Measurements from ENCODE around the gene CHST13.

The CHST13 gene

DNA sequence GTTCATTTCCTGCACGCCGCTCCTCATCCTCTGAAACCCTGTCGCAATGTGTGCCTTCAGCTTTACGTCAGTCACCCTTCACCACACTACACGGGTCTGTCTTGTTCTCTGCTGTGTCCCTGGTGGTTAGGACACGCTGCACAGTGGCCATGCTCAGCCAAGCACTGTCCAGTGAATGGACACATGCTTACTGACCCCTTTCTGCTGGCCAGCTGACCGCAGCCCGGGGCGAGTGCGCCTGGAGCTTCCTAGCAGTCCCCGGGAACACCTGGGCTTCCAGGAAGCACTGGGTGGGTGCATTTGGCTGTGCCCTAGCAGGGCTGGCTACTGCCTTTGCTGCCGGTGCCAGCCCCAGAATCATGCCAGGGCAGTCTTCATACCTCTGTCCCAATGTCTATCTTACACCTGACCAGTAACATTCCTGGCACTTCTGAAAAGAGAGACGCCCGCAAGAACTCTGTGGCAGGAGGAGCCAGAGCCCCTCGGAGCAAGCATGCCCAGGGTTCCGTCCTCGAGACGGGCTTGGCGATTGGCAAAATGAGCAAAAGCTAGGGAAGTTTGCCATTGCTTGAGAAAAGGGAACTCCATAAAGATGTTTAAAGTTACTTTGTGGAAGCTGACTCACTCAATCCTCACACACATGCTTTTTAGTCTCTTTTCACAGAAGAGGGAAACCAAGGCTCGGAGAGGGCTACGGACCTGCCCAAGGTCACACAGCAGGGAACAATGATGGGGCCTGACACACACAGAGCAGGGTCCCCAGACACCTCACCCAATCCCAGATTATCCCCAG, 32.5 kb upstream of the CHST13 start:
- Histone ChIP-seq H3K4me2 (ENCODE audit: low read length) (no peak overlapping the region), H3K27ac (no peak overlapping the region), H3K4me3 (ENCODE audit: low read depth, low read length) (no peak overlapping the region), H2AFZ (no peak overlapping the region), H3K9ac (no peak overlapping the region), H3K9me3 (ENCODE audit: control insufficient read depth, low read length) (no peaks in the 10 kb centered on the region), H3K27me3 (ENCODE audit: control insufficient read depth, insufficient read depth, low read length) (no peaks in the 10 kb centered on the region), H3K79me2 (no peaks in the 10 kb centered on the region), H3K36me3 (ENCODE audit: control insufficient read depth, insufficient read depth, low read length) (no peaks in the 10 kb centered on the region), H3K4me1 (no peaks in the 10 kb centered on the region)
- TF ChIP-seq, protein P1, sequence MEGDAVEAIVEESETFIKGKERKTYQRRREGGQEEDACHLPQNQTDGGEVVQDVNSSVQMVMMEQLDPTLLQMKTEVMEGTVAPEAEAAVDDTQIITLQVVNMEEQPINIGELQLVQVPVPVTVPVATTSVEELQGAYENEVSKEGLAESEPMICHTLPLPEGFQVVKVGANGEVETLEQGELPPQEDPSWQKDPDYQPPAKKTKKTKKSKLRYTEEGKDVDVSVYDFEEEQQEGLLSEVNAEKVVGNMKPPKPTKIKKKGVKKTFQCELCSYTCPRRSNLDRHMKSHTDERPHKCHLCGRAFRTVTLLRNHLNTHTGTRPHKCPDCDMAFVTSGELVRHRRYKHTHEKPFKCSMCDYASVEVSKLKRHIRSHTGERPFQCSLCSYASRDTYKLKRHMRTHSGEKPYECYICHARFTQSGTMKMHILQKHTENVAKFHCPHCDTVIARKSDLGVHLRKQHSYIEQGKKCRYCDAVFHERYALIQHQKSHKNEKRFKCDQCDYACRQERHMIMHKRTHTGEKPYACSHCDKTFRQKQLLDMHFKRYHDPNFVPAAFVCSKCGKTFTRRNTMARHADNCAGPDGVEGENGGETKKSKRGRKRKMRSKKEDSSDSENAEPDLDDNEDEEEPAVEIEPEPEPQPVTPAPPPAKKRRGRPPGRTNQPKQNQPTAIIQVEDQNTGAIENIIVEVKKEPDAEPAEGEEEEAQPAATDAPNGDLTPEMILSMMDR (IDR thresholded peaks at IDR 0.05) = no peak

- TF ChIP-seq, protein P1 (IDR thresholded peaks at IDR 0.05) = no peak
- H3K27me3 ChIP-seq (ENCODE audit: control insufficient read depth, insufficient read depth, low read length) = no peaks in the 10 kb centered on the region
- no peak overlapping the region for H3K4me3 ChIP-seq (ENCODE audit: low read depth, low read length)
- H3K4me2 ChIP-seq (ENCODE audit: low read length) = no peak overlapping the region
- H3K79me2 ChIP-seq = no peaks in the 10 kb centered on the region
- H2AFZ ChIP-seq = no peak overlapping the region
- H3K27ac ChIP-seq = no peak overlapping the region
- no peaks in the 10 kb centered on the region for H3K36me3 ChIP-seq (ENCODE audit: control insufficient read depth, insufficient read depth, low read length)
- H3K9me3 ChIP-seq (ENCODE audit: control insufficient read depth, low read length) = no peaks in the 10 kb centered on the region
- H3K9ac ChIP-seq = no peak overlapping the region
- H3K4me1 ChIP-seq = no peaks in the 10 kb centered on the region
These were observed 30.9 kb upstream of the CHST13 start for GRCh38 chr3:126493051-126493450.

- no peak overlapping the region for H3K27ac ChIP-seq
- H3K36me3 ChIP-seq (ENCODE audit: control insufficient read depth, insufficient read depth, low read length) = no peaks in the 10 kb centered on the region
- TF ChIP-seq, protein P1 (IDR thresholded peaks at IDR 0.05) = no peak
- H3K4me3 ChIP-seq (ENCODE audit: low read depth, low read length) = no peak overlapping the region
- no peaks in the 10 kb centered on the region for H3K4me1 ChIP-seq
- H3K9ac ChIP-seq = no peak overlapping the region
- H3K4me2 ChIP-seq (ENCODE audit: low read length) = no peak overlapping the region
- H3K27me3 ChIP-seq (ENCODE audit: control insufficient read depth, insufficient read depth, low read length) = no peaks in the 10 kb centered on the region
- H3K79me2 ChIP-seq = no peaks in the 10 kb centered on the region
- no peak overlapping the region for H2AFZ ChIP-seq
- no peaks in the 10 kb centered on the region for H3K9me3 ChIP-seq (ENCODE audit: control insufficient read depth, low read length)
These were observed 30.2 kb upstream of the CHST13 start for GRCh38 chr3:126493739-126494138.

GRCh38 chr3:126494204-126494969, 29.6 kb upstream of the CHST13 start:
- Histone ChIP-seq H3K9me3 (ENCODE audit: control insufficient read depth, low read length) (no peaks in the 10 kb centered on the region), H3K79me2 (no peaks in the 10 kb centered on the region), H3K4me3 (ENCODE audit: low read depth, low read length) (no peak overlapping the region), H3K4me2 (ENCODE audit: low read length) (no peak overlapping the region), H3K4me1 (no peaks in the 10 kb centered on the region), H3K27ac (no peak overlapping the region), H2AFZ (no peak overlapping the region), H3K9ac (no peak overlapping the region), H3K36me3 (ENCODE audit: control insufficient read depth, insufficient read depth, low read length) (no peaks in the 10 kb centered on the region), H3K27me3 (ENCODE audit: control insufficient read depth, insufficient read depth, low read length) (no peaks in the 10 kb centered on the region)
- TF ChIP-seq, protein P1 (IDR thresholded peaks at IDR 0.05) = no peak

All from parathyroid adenoma (tissue), 2 donors.